ENCODE results near the gene IL31RA. TPM values are rescaled to one million over a fixed set of nuclear protein-coding genes. Genes with fewer than 3 reads are reported as not detected.
A peak's percentile ranks its signal among the peaks of the same experiment; 100 is the strongest.

Gene IL31RA
- total and polyA plus RNA-seq, 9 donors: 0.19 to 1.7 (median 0.77) TPM

DNA sequence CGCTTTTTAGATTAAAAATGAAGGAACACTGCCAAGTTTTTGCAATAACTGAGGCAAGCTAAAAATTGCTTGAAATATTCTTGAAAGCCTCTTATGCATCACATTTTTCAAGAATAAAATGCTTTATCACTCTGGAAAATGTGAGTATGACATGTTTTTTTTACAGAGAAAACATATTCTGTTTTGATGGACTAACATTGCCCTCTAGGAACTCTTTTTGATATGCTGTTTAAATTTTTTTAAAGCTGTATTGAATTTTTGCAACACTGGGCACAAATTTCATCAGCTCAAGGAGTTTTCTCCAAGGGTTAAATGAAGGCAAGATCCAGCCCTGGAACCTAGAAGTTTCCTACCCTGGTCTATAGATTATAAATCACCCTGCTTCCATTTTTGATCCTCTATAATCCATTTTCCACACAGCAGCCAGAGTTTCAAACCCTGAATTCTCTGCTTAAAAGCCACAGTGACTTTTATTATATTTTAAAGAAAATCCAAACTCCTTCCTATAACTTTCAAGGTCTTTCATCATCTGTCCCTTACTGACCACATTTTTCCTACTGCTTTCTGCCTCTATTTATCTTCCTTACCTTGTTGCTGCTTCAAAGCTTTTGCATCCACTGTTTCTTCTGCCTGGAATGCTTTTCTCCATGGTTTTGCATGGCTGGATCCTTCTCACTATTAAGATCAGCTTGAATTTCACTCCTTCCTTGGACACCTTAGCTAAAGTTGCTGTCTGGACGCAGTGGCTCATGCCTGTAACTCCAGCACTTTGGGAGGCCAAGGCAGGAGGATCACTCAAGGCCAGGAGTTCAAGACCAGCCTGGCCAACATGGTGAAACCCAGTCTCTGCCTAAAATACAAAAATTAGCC is 60.9 kb downstream of the IL31RA start:
- no peaks in the 10 kb centered on the region for H3K4me1 ChIP-seq (ENCODE audit: control insufficient read depth, insufficient read depth, low read length)
- no peaks in the 10 kb centered on the region for H3K36me3 ChIP-seq (ENCODE audit: control insufficient read depth, insufficient read depth, low read length)
- no peaks in the 10 kb centered on the region for H3K27me3 ChIP-seq (ENCODE audit: control insufficient read depth, insufficient read depth, low read length)
- no peak overlapping the region for H3K4me3 ChIP-seq (ENCODE audit: low read length)
- peak; percentile 21 for DNase-seq
- 56% methylated on average over 1 of the region's 2 CpGs for WGBS (ENCODE audit: insufficient coverage)
- no peak overlapping the region for H3K27ac ChIP-seq (ENCODE audit: low read length)
- H3K9me3 ChIP-seq (replicated peaks; ENCODE audit: control insufficient read depth, low read depth, low read length): no peaks in the 10 kb centered on the region

DNA sequence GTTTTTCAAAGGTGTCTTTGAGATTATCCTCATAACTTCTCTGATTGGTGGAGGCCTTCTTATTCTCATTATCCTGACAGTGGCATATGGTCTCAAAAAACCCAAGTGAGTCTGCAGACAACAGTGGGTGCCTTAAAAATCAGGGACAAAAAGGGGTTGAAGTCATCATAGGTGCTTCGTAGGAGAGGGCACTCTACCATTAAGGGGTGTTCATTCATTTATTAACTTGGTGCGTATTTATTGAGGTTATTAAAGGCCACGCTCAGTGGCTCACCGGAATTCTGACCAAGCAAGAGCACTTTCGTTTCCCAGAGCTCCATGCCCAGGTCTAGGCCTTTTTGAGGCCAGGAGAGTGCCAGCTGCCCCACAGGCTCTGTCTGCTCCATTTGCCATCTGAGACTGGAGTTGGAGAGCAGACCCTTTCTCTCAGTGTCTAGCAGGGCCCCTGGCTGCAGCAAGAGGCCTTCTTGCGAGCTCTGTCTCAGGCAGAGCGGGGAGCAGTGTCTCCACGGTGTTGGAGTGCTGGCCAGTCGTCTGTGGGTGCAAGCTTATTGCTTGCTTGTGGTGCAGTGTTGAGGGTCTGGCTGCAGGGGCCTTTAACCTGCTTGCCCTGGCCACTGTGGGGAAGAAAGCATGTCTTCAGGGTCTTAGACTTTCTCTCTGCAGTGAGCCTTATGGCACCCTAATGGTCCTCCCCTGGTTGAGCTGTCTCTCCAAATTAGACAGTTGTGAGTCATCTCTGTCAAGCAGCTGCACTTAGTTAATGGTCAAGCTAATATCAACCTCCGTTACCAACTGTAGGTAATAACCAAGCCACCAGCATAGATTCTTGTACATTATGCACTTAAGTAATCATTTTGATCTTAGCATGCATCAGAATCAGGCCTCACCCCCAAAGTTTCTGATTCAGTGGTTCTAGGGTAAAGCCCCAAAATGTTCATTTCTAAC is 62.6 kb downstream of the IL31RA start:
- no peaks in the 10 kb centered on the region for H3K36me3 ChIP-seq (ENCODE audit: control insufficient read depth, insufficient read depth, low read length)
- 91% methylated on average over 10 of the region's 10 CpGs for WGBS (ENCODE audit: insufficient coverage)
- no peaks in the 10 kb centered on the region for H3K9me3 ChIP-seq (replicated peaks; ENCODE audit: control insufficient read depth, low read depth, low read length)
- H3K4me1 ChIP-seq (ENCODE audit: control insufficient read depth, insufficient read depth, low read length): peaks cover 3% of the 10 kb centered on the region
- no peaks in the 10 kb centered on the region for H3K27me3 ChIP-seq (ENCODE audit: control insufficient read depth, insufficient read depth, low read length)
- DNase-seq: no peak
- no peak overlapping the region for H3K4me3 ChIP-seq (ENCODE audit: low read length)
- H3K27ac ChIP-seq (ENCODE audit: low read length): no peak overlapping the region

DNA sequence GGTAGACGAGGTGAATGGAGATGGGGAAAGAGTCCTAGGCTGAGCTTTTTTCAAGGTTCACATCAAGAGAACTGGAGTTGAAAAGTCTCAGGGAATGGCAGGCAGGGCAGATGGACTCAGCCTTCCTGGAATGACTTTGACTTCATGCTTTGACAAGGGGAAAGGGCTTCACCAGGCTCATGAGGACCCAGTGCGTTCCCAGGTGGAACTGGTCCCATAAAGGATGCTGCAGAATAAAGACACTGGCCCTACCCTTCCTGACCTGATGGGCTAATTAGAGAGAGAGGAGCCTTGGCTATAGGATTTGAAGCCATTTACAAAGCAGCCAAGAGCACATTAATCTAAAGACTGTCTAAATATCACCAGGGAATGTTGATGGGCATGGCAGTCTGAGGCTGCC is 63.8 kb downstream of the IL31RA start:
- H3K9me3 ChIP-seq (replicated peaks; ENCODE audit: control insufficient read depth, low read depth, low read length): no peaks in the 10 kb centered on the region
- H3K27ac ChIP-seq (ENCODE audit: low read length): no peak overlapping the region
- peaks cover 3% of the 10 kb centered on the region for H3K4me1 ChIP-seq (ENCODE audit: control insufficient read depth, insufficient read depth, low read length)
- no peak for DNase-seq
- H3K36me3 ChIP-seq (ENCODE audit: control insufficient read depth, insufficient read depth, low read length): no peaks in the 10 kb centered on the region
- no peaks in the 10 kb centered on the region for H3K27me3 ChIP-seq (ENCODE audit: control insufficient read depth, insufficient read depth, low read length)
- 86% methylated on average over 1 of the region's 2 CpGs for WGBS (ENCODE audit: insufficient coverage)
- no peak overlapping the region for H3K4me3 ChIP-seq (ENCODE audit: low read length)

DNA sequence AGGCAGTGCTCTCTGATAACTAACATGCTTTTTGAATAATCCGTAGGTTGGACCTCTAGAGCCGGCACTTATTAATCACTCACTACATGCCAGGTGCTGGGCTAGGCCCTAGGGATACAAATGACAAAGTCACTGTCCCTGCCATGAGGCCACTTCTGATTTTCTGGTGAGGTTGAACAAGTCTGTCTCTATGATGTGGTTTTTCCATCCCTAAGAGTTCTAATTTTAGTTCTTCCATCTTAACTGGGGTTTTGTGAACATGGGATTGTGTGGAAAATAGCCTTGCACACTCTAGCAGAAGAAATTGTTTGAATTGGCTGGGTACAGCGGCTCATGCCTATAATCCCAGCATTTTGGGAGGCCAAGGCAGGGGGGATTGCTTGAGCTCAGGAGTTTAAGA is 64.6 kb downstream of the IL31RA start:
- WGBS (ENCODE audit: insufficient coverage): 60% methylated on average over 1 of the region's 3 CpGs
- H3K4me3 ChIP-seq (ENCODE audit: low read length): no peak overlapping the region
- H3K9me3 ChIP-seq (replicated peaks; ENCODE audit: control insufficient read depth, low read depth, low read length): no peaks in the 10 kb centered on the region
- no peak for DNase-seq
- peaks cover 3% of the 10 kb centered on the region for H3K4me1 ChIP-seq (ENCODE audit: control insufficient read depth, insufficient read depth, low read length)
- no peaks in the 10 kb centered on the region for H3K36me3 ChIP-seq (ENCODE audit: control insufficient read depth, insufficient read depth, low read length)
- H3K27ac ChIP-seq (ENCODE audit: low read length): no peak overlapping the region
- no peaks in the 10 kb centered on the region for H3K27me3 ChIP-seq (ENCODE audit: control insufficient read depth, insufficient read depth, low read length)

DNA sequence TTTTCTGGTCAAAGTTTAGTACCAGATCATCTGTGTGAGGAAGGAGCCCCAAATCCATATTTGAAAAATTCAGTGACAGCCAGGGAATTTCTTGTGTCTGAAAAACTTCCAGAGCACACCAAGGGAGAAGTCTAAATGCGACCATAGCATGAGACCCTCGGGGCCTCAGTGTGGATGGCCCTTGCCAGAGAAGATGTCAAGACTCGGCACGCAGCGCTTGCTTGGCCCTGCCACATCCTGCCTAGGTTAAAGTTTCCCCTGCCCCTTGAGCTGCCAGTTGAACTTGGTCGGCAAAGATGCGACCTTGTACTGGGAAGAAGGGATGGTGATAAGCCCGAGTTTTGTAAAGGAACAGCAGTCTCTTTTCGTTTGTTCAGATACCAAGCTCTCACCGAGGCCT is 65.8 kb downstream of the IL31RA start:
- 73% methylated on average over 10 of the region's 10 CpGs for WGBS (ENCODE audit: insufficient coverage)
- no peaks in the 10 kb centered on the region for H3K9me3 ChIP-seq (replicated peaks; ENCODE audit: control insufficient read depth, low read depth, low read length)
- no peak overlapping the region for H3K27ac ChIP-seq (ENCODE audit: low read length)
- no peak overlapping the region for H3K4me3 ChIP-seq (ENCODE audit: low read length)
- H3K36me3 ChIP-seq (ENCODE audit: control insufficient read depth, insufficient read depth, low read length): no peaks in the 10 kb centered on the region
- DNase-seq: no peak
- H3K4me1 ChIP-seq (ENCODE audit: control insufficient read depth, insufficient read depth, low read length): peaks cover 3% of the 10 kb centered on the region
- no peaks in the 10 kb centered on the region for H3K27me3 ChIP-seq (ENCODE audit: control insufficient read depth, insufficient read depth, low read length)

DNA sequence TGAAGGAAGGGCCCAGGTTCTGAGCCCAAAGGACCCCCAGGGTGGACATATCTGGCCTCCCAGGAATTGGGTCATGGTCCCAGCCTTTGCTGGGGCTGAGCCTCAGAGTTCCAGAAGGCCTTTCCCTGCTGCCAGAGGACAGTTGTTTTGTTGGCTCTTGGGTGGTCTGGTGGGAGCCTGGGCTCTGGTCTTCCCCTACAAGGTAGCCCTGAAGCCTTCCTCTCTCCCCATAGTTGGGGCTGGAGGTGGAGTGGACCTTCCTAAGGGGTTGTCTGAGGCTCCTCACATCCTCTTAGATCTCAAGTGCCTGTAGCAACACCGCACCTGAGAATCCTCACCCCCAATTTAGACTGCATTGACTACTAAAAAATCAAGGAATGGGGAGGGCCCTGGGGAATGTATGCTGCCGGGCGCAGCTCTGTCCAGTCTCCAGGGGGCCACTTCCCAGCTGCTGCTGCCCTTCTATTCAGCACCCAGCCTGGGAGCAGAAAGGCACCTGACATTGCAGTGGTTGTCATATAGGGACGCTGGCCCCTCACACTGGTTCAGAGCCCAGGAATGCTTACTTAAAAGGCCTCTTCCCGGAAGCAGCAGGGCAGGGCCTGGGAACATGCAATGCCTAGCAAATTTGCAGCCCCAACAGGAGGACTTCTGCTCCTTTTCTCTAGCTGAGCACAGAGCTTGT is 66.4 kb downstream of the IL31RA start:
- Histone ChIP-seq H3K4me1 (ENCODE audit: control insufficient read depth, insufficient read depth, low read length) (peaks cover 3% of the 10 kb centered on the region), H3K4me3 (ENCODE audit: low read length) (no peak overlapping the region), H3K27me3 (ENCODE audit: control insufficient read depth, insufficient read depth, low read length) (no peaks in the 10 kb centered on the region), H3K9me3 (replicated peaks; ENCODE audit: control insufficient read depth, low read depth, low read length) (no peaks in the 10 kb centered on the region), H3K36me3 (ENCODE audit: control insufficient read depth, insufficient read depth, low read length) (no peaks in the 10 kb centered on the region), H3K27ac (ENCODE audit: low read length) (no peak overlapping the region)
- 49% methylated on average over 2 of the region's 5 CpGs for WGBS (ENCODE audit: insufficient coverage)
- no peak for DNase-seq

DNA sequence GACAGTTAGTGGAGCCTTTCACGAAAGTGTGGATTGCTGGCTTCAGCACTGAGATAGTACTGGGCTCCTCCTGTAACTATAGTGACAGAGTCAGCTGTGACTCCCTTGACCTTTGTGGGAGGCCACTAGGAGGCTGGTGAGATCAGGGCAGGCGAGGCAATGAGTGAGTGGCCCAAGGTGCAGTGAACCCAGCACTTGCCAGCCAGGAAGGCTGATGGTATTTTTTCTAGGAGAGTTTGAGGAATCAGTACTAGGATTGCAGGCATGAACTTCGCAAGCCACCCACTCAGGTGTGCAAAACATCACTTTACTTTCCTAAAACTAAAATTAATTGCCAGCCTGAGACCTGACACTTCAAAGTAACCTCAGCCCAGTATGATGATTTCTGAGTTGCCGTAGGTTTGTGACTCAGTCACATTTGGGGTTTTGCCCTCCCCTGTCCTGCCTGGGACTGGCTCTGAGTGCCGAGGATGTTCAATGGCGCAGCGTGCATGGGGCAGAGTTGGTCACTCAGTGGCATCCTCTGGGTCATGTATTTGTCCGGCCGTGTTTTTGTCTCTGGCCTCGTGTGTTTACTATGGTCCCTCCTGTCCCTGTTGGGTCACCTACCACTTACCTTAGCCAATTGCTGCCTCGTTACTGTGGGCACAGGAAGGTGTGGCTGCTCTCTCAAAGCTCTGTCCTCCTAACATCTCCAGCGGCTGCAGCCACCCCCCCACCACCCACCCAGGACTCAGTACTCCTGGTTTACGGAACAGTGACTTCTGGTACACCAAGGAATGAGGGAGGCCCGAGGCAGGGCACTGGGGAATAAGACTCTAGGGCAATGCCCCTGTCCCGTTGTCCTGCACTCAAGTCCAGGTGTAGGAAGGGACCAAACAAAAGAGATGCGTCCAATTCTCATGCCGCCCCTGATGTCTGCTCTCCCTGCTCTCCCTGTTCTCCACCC is 67.2 kb downstream of the IL31RA start:
- H3K4me1 ChIP-seq (ENCODE audit: control insufficient read depth, insufficient read depth, low read length): peaks cover 6% of the 10 kb centered on the region
- 90% methylated on average over 12 of the region's 17 CpGs for WGBS (ENCODE audit: insufficient coverage)
- no peaks in the 10 kb centered on the region for H3K36me3 ChIP-seq (ENCODE audit: control insufficient read depth, insufficient read depth, low read length)
- no peak overlapping the region for H3K4me3 ChIP-seq (ENCODE audit: low read length)
- H3K27ac ChIP-seq (ENCODE audit: low read length): no peak overlapping the region
- H3K27me3 ChIP-seq (ENCODE audit: control insufficient read depth, insufficient read depth, low read length): no peaks in the 10 kb centered on the region
- DNase-seq: no peak
- H3K9me3 ChIP-seq (replicated peaks; ENCODE audit: control insufficient read depth, low read depth, low read length): no peaks in the 10 kb centered on the region

DNA sequence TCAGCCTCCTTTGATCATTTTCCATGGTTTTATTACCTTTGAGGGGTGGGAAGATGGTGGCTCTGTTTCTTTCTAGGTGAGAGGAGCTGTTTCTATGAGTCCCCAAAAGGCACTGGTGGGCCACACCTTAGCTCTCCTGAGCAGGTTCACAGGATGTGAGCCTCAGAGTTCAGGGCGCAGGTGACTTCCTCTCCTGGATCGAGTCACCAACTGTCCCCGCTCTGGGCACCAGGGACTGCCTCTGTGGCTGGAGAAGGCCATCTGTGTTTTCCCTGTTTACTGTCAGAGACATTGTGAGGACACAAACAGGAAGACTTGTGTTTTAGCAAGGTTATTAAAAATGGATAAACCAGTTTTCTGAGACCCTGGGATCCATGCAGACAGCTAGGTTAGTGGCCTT is 68.5 kb downstream of the IL31RA start:
- no peaks in the 10 kb centered on the region for H3K27me3 ChIP-seq (ENCODE audit: control insufficient read depth, insufficient read depth, low read length)
- H3K4me3 ChIP-seq (ENCODE audit: low read length): no peak overlapping the region
- peaks cover 8% of the 10 kb centered on the region for H3K4me1 ChIP-seq (ENCODE audit: control insufficient read depth, insufficient read depth, low read length)
- H3K27ac ChIP-seq (ENCODE audit: low read length): no peak overlapping the region
- no peaks in the 10 kb centered on the region for H3K36me3 ChIP-seq (ENCODE audit: control insufficient read depth, insufficient read depth, low read length)
- 80% methylated on average over 3 of the region's 3 CpGs for WGBS (ENCODE audit: insufficient coverage)
- no peak for DNase-seq
- H3K9me3 ChIP-seq (replicated peaks; ENCODE audit: control insufficient read depth, low read depth, low read length): no peaks in the 10 kb centered on the region

DNA sequence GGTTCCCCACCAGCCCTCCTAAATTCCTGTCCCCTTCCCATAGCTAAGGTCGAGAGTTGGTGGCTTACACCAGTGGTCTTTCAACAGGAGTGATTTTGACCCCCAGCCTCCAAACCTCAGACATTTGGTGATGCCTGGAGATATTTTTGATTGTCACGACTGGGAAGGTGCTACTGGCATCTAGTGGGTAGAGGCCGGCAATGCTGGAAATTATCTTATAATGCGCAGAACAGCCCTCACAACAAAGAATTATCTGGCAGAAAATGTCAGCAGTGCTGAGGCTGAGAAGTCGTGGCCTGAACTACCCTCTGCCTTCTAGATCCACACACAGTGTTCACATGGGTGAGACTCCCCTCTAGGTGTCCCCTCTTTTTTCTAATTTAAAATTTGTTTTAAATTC is 69.6 kb downstream of the IL31RA start:
- H3K27me3 ChIP-seq (ENCODE audit: control insufficient read depth, insufficient read depth, low read length): no peaks in the 10 kb centered on the region
- H3K4me3 ChIP-seq (ENCODE audit: low read length): no peak overlapping the region
- no peak for DNase-seq
- H3K36me3 ChIP-seq (ENCODE audit: control insufficient read depth, insufficient read depth, low read length): no peaks in the 10 kb centered on the region
- WGBS (ENCODE audit: insufficient coverage): 67% methylated on average over 2 of the region's 5 CpGs
- H3K9me3 ChIP-seq (replicated peaks; ENCODE audit: control insufficient read depth, low read depth, low read length): no peaks in the 10 kb centered on the region
- H3K27ac ChIP-seq (ENCODE audit: low read length): no peak overlapping the region
- peaks cover 11% of the 10 kb centered on the region for H3K4me1 ChIP-seq (ENCODE audit: control insufficient read depth, insufficient read depth, low read length)

Measured in muscle of leg (tissue), 11 donors.